Embryonic facial prominence (tissue), 1 donor: ENCODE measurements around the gene XK.
"Not testable (repeated sequence)": the region's sequence is repeated elsewhere in the genome, so short reads cannot be mapped to it uniquely, and the experiment has no call there.

Source experiments
- DNase-seq: peaks from one replicate; pipeline ENCODE4 v3.0.0-alpha.2; 2016; ENCODE audit errors: extremely low spot score

The XK gene

DNA sequence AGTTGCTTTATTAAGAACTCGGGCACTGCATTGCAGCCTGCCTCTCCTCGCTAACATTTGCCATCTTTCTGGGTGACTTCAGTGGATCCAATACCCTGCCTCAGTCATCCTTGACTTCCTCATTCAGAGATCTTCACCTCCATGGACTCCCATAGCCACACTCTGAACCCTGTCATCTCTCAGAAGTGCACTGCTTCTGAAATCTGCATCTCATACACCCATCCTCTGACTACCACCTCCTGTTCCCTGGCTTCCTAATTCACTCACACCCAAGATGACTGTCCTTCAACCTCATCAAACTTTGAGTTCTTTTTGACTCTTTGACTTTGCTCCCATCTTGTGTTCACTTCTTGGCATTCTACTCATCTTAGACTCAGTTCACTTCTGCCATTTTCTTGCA is 68.9 kb downstream of the XK start:
- DNase-seq = no peak

DNA sequence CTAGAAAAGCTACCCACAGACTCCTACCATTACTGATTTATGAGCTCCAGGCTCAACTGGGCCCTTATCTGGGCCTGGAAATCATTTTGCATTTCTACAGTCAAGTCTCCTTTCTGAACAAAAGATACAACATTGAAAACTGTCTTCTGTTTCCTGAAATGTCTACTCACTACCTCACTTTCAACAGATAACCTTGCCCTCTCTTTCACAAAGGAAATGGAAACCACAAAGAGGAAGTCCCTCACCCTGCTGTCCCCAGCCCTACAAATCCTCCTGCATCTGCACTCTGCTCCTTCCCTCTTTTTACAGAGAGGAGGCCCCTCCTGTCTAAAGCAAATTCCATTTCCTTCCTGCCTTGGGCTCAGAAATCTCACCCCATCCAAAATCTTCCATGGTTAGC is 69.4 kb downstream of the XK start:
- DNase-seq = no peak

DNA sequence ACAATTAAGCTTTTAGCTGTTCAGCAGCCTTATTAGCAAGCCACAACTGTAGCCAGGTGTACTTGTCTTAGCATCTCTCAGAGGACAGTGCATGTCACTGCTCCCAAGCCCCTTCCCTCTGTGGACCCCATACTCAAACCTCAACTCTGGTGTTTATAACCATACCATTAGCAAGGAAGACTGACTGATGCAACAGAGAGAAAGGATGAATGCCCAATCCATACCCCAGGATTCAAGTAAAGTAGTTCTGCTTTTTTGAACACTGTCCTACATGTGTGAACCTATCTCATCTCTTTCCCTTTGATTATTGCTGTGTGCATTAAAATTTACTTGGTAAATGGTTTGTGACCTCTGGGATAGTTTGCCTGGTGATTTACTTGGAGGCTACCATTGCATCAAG is 71.5 kb downstream of the XK start:
- DNase-seq = no peak

DNA sequence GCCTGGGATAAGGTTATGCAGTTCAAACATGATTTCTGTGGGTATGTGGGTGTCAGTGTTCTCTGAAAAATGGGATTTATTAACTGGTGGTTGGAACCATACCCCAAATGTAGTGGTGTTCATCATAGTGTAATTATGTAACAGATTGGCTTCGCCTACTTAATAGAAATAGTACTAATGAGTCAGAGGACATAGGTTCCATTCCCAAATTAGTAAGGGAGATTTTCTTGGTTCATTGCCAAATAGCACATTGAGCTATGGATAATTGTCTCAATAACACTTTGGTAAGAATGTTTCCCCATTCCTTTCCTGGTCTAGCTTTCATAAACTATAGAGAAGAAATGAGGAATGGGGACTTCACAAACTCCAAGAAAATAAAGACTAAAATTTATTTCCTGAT is 73.8 kb downstream of the XK start:
- no peak for DNase-seq

DNA sequence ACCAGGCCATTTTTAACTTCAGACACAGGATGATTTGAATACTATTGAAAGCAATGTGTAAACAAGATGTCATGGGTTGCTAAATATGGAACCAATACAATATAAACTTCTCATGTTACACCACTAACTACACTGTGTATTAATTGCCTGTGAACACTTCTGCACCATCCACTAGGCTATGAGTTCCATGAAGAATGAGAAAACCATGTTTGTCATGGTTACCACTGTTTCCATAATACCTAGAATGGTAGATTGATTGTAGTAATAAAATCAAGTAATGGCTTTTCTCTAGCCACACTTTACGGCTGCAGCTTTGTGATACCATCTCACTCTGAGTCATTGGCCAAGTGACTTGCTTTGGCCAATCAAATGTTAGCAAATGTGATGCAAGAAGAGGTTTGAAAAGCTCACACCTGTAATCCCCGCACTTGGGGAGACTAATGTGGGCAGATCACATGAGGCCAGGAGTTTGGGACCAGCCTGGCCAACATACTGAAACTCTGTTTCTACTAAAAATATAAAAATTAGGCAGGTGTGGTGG is 74.4 kb downstream of the XK start:
- no peak for DNase-seq

DNA sequence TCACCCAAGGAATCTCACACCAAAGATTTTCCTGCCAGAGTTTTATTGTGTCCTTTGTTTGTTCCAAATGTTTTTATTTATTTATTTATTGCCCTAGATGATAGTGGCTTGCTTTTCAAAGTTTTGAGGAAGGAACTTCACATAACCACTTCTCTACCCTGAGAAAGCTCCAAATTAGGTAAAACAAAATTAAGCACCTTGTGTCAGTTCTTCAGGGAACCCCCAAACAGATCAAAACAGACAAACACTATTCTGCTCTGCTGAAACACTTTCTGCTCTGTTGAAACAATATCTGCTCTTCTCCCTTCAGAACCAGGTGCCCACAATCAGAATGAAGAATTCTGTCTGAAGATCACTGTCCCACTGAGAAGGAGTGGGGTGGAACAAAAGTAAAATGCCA is 77.8 kb downstream of the XK start:
- DNase-seq = no peak

DNA sequence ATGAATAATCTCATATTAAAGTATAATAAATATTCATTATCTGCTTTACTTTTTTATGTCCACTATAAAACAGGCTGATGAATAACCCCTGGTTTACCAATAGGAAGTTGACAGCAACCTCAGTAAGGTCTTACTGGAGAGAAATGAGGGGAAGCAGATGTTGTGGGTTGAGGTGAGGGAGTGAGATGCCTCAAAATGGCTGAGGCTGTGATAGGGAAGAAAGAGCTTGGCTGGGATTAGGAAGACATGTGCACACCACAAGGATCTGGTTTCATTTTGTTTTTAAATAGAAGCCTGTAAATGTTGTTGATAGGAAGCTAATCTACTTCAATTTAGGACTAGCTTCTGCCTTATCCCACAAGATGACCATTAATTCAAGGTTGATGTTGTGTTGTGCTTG is 79.9 kb downstream of the XK start:
- DNase-seq = no peak

DNA sequence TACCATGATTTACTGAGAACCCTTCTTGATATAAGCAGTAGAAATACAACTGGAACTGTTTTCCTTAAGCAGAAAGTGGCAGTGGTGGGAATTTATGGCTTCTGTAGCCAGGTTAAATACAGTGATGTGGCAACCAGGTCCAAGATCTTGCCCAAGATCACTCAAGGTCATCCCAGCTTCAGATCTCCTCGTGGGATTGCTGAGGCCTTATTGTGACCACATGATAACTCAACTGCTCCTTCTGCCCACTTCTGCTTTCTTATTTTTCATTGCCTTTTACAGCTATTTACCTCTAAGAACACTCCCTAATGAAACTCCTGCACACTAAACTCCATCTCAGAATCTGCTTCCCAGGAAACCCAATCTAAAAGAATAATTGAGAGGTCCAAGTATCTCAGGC is 81.8 kb downstream of the XK start:
- DNase-seq = no peak

DNA sequence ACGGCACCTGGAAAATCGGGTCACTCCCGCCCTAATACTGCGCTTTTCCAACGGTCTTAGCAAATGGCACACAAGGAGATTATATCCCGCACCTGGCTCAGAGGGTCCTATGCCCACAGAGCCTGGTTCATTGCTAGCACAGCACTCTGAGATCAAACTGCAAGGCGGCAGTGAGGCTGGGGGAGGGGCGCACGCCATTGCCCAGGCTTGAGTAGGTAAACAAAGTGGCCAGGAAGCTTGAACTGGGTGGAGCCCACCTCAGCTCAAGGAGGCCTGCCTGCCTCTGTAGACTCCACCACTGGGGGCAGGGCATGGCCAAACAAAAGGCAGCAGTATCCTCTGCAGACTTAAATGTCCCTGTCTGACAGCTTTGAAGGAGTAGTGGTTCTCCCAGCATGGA is 83.3 kb downstream of the XK start:
- not testable (repeated sequence) for DNase-seq

DNA sequence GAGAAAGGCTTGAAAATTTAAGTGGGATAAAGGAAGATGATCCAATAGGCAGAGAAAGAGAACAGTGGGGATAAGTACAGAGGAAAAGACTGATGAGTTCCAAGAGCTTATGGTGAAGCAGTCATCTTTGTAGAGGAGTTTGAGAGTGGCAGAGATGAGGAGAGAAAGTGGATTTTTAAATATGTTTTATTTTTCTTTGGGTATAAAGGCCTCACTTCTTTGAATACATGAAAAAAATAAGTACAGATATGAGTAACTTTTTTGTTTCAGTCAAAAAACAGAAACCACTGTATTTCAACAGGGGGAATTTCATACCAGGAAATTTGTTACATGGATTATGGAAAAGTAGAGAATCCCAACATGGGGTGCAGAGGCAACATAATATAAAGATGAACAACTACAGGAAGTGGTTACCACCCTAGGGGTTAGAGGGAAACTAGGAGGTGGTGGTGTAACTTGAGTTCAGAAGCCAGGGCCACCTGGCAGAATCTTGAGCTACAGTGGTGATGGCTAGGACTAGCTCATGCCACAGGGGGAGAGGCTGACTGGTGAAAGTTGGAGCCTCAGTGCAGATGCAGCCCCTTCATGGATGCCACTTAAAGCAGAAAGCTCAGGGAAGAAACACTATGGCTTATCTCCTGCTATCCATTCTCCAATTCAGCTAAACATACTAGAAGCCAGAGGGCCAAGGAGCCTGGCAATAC is 90.8 kb downstream of the XK start:
- DNase-seq = no peak

DNA sequence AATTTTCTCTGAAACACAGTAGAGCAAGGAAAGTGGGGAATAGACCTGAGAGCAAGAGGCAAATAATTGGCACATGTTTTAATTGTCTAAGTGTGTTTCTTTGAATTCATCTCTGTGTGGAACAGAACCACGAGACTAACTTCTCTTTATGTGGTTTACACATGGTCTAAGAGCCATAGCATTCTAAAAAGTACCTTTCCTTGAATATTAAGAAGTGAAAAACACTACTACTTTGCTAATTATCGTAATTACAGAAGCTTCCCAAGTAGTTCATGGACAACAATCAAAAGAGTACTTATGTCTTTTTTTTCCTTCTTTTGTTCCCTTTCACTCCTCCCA is 91.4 kb downstream of the XK start:
- no peak for DNase-seq

DNA sequence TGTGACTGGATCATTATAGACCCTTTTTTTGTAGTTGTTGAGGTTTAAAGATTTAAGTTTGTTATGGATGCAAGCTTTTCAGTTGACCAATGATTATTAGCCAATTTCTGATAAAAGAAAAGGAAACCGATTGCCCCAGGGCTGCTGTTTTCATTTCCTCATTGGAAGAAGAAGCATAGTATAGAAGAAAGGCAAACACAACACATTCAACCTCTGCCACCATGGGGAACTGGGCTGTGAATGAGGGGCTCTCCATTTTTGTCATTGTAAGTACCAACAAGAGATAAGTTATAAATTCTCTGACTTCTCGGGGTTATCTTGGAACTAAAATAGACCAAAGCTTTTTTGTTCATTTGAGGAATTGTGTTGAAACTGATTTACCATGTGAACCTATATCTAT is 94.3 kb downstream of the XK start, which contains the start of gene CYBB:
Gene CYBB (plus strand): TSS at position 203 of the 400 bp plus-strand sequence. CDS start 19 bp downstream, at position 222.
- DNase-seq = no peak

DNA sequence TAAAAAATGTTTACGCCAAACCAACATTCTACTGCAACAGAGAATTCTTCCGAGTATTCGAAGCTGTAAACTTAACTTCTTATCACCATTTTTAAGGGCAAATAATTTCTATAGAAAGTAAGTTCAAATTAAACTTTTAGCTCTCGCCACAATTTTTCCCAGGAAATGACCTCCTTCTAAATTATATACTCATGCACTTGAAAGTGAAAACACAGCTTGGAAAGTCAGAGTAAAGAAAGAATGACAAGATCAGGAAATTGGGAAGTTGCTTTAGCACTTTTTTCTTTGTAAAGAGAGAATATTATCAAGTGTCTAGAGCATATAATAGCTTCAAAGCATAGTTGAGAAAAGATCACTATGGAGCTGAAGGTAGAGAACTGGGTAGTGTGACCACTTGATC is 95.5 kb downstream of the XK start:
- DNase-seq = no peak
